Kidney capillary endothelial cell (primary cell): ENCODE measurements around the gene MRPS27.

ENCODE experiments used
- DNase-seq: peaks from one replicate; pipeline ENCODE4 v3.0.0-alpha.2; 2018; ENCODE audit warnings: low spot score

The MRPS27 gene

GRCh38 chr5:72319976-72320752, at the start of gene MRPS27, which contains the start of gene PTCD2:
MRPS27 (minus strand) TSS chr5:72320240; CDS start chr5:72320221, 19 bp downstream.
PTCD2 (plus strand) TSS chr5:72320373; CDS start chr5:72320383, 10 bp downstream.
- peak; percentile 98 for DNase-seq

GRCh38 chr5:72369711-72370110, 49.7 kb upstream of the MRPS27 start:
- DNase-seq, result no peak

- DNase-seq, result no peak
Measured at GRCh38 chr5:72369301-72369700, 49.3 kb upstream of the MRPS27 start.

DNA sequence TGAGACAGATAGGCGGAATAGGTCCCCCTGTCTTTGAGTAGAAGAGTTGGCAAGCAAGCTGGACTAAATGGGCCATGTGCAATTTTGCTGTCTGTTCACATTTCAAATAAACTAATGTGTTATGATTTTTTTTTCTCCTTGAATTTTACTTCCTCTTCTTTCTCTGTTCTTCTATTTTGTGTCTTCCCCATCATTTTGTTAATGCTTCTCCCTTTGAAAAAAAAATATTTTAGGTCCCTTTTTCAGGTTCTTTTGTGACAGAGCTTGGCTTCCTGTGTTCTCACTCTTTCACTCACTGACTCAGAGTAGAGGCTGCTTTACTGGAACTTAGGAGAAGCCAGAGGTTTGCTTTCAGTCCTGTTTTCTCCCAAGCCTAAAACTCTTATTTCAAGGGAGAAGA, 48.2 kb upstream of the MRPS27 start:
- DNase-seq, result no peak

GRCh38 chr5:72366324-72366976, 46.4 kb upstream of the MRPS27 start:
- peak; percentile 80 for DNase-seq

DNA sequence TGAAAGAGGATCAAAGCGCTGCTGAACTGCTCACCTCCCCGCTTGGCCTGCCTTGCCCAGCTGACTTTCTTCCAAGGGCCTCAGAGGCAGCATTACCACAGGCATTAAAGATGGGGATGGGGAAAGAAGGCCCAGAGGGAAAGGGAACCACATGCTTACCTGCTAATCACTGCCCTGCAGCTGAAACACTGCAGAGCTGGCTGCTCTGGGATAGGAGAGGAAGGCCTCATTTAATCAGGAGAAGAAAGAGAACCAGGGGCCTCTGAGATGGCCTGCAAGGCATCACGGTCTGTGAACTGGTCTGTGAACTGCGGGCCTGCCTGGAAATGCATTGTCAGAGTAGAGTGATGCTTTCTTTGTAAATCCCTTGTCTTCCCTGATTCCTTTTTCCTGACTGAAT, 44.9 kb upstream of the MRPS27 start:
- no peak for DNase-seq

- no peak for DNase-seq
Measured at GRCh38 chr5:72364171-72364570, 44.1 kb upstream of the MRPS27 start.

GRCh38 chr5:72363166-72363802, 43.2 kb upstream of the MRPS27 start:
- peak; percentile 84 for DNase-seq

GRCh38 chr5:72359886-72360285, 39.8 kb upstream of the MRPS27 start:
- DNase-seq, result no peak

DNA sequence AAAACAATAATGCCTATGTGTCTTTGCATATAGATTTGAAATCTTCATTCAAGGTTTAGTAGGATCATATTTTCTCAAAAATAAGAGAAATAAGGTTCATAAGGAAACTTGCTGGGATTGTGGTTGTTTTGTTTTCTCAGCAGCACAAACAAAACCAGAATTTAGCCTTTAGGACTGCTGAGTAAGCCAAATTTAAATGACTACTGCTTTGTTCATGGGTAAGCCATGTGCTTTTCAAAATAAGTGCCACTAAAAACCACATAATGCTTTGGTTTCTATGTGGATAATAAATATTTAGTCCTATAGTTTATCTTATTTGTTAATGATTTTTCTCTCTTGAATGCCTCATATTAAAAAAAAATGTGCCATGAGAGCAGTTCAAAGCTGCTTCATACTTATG, 38.9 kb upstream of the MRPS27 start:
- DNase-seq, result no peak

DNA sequence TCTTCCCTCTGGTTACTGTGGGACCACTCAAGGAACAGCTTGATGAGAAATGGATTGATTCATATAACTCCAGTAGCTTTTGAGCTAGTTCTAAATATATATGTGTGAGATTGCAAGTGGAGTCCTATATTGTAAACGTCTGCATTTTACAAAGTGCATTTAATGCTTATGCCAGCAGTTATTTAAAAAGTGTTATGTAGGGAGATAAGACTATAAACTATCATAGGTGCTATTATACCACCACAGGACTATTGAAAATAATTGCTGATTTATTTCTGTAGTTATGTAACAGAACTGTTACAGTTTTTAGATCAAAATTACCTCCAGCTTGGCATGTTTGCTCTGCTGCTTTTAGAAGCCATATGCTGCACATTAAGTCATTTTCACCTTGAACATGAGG, 36.3 kb upstream of the MRPS27 start:
- DNase-seq, result no peak

DNA sequence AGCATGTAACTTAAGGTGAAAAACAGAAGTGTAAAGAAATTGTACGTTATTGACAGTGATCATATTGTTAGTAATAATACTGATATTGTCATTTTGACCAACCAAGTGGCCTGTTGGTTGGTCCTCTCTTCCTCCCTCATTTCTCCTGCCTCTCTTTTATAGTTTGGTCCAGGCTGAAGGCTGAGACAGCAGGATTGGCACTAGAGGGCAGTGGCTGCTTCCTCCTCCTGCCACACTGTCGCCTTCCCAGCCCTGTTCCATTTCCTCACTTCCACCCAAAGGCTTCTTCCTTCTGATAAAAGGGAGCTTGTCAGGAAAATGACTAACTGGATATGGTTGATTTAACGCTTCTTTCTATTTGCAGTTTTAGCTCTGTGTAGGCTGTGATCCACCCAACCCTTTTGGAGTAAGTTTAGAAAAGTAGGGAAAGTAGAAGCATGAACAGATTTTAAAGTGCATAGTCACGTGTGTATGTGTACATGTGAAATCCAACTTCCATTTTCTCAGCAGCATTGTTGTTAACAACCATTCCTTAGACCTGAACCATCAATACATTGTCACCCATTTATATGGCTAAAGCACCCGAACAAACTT, 35.8 kb upstream of the MRPS27 start:
- peak; percentile 70 for DNase-seq

DNA sequence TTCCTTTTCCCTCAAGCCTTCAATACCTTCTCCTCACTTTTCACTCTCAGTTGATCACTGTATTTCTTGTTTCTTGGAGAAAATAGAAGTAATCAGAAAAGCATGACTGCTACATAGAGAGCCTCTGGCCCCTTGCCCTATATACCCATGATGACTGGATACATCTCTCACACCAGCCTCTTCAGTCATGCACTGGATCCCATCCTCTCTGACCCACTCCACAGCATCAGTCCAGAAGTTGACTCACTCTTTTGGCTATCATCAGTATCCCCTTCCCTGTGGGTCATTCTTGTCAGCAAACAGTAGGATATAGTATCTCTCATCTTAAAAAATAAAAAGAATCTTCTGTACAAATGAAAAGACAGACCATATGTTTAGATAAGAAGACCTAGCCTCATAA, 33.0 kb upstream of the MRPS27 start:
- DNase-seq, result no peak

DNA sequence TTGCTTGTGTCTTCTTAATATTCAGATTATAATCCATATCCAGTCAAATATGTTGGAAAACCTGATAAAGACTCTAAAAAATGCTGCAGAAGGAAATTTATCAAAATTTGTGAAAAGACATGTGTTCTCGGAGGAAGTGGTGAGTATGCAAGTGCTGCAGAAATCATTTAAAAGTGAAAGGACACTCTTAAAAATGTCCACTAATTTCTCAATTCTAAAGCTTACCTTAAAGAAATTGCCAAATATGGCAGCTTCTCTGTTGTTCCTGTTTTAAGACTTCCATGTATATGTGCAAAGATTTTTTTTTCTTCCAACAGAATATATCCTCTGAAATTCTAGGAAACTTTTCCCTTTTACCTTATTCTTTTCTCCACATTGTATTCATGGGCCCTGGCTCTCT, 32.6 kb upstream of the MRPS27 start:
- no peak for DNase-seq

DNA sequence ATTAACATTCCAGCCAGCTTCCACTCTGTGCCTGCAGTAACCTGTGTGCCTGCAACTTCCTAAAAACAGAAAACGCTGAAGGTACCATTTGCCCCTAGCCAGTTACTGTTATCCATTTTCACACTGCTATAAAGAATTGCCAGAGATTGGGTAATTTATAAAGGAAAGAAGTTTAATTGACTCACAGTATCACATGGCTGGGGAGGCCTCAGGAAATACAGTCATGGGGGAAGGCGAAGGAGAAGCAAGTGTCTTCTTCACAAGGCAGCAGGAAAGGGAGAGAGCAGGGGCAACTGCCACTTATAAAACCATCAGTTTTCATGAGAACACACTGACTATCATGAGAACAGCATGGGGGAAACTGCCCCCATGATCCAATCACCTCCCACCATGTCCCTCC, 31.3 kb upstream of the MRPS27 start:
- no peak for DNase-seq

DNA sequence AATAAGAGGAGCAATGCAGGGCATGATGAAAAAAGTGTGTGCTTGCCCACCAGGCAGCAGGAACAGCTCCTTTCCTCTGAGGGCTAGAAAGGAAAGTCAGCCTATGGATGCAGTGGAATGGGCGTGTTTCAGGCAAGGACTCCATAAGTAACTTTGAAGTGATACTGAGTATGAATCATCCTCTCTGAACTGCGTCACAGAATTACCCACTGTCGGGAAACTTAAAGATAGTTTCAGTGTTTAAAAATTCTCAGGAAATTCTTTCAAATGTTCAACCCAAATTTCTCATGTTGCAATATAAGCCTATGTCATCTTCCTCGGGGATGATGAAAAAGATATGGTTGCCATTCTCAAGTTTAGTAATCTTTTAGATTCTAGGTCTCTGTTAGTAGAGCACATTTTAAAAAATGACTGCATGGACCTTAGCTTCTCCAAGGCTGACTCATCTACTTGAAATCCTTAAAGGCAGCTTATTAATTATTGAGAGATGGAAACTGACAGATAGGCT, 27.8 kb upstream of the MRPS27 start:
- no peak for DNase-seq

- no peak for DNase-seq
Measured at GRCh38 chr5:72346398-72346797, 26.4 kb upstream of the MRPS27 start.

GRCh38 chr5:72338689-72339209, 18.7 kb upstream of the MRPS27 start:
- no peak for DNase-seq

DNA sequence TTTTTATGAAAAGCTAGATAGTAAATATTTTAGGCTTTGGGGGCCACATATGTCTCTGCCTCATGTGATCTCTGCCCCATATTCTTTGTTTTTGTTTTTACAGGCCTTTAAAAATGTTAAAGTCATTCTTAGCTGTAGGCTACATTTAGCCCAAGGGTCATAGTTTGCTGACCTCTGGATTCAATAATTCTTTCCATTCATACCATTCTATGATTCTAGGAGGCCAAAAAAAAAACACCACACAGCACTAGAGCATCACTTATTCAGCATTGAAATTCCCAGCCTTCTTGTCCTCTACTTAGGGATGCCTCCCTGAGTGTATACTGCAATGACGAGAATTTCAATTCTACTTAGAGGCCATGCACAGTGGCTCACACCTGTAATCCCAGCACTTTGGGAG, 17.1 kb upstream of the MRPS27 start:
- no peak for DNase-seq

DNA sequence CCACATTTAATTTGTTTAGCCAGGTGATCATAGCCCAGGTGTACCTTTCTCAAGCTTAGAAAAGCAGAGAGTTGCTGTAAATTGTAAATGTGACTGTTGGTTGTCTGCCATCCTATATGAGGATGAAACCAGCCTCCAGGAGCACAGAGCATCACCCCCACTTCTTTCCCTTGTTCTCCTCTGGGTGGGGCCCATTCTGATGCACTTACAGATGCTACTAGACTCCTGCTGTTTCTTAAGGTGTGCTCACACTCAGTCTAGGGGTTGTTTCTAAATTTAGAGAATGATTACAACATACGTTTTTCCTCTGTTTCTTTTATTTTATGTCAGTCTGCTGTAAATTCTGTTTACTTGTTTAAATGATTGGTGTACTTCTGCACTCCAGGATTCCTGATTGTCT, 10.7 kb upstream of the MRPS27 start:
- no peak for DNase-seq

DNA sequence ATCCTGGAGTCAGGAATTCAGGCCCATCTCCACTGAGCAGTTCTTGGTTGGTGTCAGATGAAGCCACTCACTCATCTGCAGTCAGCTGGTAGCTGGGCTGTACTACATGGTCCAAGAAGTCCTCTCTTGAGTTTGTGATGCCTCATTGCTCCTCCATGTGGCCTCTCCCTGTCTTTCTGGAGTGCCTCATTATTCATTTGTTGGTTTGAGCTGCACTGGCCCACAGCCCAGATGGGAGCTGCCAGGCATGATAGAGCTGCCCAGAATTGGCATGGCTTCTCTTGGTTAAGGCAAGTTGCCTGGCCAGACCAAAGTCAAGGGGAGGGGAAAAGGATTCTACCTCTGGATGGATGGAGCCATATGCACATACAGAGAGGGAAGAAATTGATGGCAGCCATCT, 8.1 kb upstream of the MRPS27 start:
- no peak for DNase-seq

DNA sequence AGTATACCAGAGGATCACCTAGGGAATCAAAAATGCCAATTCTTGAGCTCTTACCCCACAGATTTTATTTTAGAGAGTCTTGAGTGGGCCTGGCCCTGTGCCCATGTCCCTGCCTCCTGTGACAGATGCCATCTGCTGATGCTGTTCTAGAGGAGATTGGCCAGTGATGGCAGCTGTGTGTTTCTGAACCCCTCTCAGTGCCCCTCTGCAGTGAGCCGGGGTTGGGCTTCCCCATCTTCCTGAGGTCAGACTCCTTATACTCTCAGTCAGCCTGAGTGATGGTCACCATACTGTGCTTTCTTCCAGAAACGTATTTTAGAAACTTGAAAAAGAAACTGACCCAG, 6.2 kb upstream of the MRPS27 start:
- DNase-seq, result no peak
